Upper lobe of right lung (tissue), 1 donor: ENCODE measurements around the gene U2AF1L4. TPM values are rescaled to one million over a fixed set of nuclear protein-coding genes. Genes with fewer than 3 reads are reported as not detected.
A peak's percentile ranks its signal among the peaks of the same experiment; 100 is the strongest.

Experiments used
- ATAC-seq: fragments of 200-7000 bp; cut with Tn5 transposase; one replicate; pipeline ENCODE4 v1.9.1; 2020; ENCODE audit warnings: mild to moderate bottlenecking, moderate library complexity
- DNase-seq: peaks from one replicate; pipeline ENCODE4 v3.0.0-alpha.2; 2020
- H3K27ac ChIP-seq: fragments of 200-600 bp; one replicate; pipeline ENCODE4 v1.8.0; 2022
- H3K27me3 ChIP-seq: fragments of 200-600 bp; one replicate; pipeline ENCODE4 v1.8.0; 2022; ENCODE audit warnings: mild to moderate bottlenecking
- H3K36me3 ChIP-seq: fragments of 200-600 bp; one replicate; pipeline ENCODE4 v1.8.0; 2022
- H3K4me1 ChIP-seq: fragments of 200-600 bp; one replicate; pipeline ENCODE4 v1.8.0; 2022
- H3K4me3 ChIP-seq: fragments of 200-600 bp; one replicate; pipeline ENCODE4 v1.8.0; 2022; ENCODE audit warnings: mild to moderate bottlenecking
- H3K9me3 ChIP-seq: fragments of 200-600 bp; one replicate; pipeline ENCODE4 v1.8.0; 2022
- intact Hi-C: fragments of 100-400 bp; cut with DNase I; formaldehyde crosslinking; loops from one replicate; pipeline ENCODE4 v1.11.0; 2022
- total RNA-seq: library from RNA; stranded (reverse); fragmentation: NEBNext Ultra II Directional; extraction: Animal tissue kit (Norgen Biotek cat#: 25700); gene quantifications from one replicate; pipeline ENCODE4 v1.2.1, GENCODE V29; 2021
- TF ChIP-seq, protein P1 (sequence below): fragments of 200-600 bp; IDR thresholded peaks from one replicate; pipeline ENCODE4 v1.8.0; 2022; ENCODE audit warnings: antibody characterized with exemption
- donor health status: DM: no; HTN: yes; CAD: no; lungs with severe emphysema.

U2AF1L4 gene
- total RNA-seq, 1 donor from 2014 or later = 26.3 TPM

DNA sequence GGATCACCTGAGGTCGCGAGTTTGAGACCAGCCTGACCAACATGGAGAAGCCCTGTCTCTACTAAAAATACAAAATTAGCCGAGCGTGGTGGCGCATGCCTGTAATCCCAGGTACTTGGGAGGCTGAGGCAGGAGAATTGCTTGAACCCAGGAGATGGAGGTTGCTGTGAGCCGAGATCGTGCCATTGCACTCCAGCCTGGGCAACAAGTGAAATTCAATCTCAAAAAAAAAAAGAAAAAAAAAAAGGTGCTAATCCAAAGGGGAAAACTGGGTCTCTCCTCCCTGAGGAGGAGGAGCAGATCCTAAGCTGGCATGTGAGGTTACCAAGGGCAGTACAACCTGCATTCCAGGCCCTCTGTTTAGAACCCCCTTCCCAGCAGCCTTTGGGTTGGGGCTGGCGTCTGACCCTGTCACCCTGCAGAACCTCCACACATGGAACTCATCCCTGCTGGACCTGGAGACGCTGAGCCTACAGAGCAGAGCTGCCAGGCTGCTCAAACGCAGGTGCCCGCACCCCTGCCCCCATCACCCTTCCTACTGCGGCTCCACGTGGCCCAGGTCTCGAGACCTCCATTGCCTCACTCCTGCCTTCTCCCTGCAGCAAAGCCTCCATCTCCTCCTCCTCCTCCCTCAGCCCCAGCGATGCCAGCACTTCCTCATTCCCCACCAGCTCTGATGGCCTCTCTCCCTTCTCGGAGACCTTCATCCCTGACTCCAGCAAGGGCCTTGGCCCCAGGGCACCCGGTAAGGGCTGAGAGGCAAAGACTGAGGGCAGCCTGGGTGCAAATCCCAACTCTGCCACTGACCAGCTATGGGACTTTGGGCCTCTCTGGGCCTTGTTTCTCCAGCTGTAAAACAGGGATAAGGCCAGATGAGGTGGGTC is 19.5 kb upstream of the U2AF1L4 start:
- TF ChIP-seq, protein P1, sequence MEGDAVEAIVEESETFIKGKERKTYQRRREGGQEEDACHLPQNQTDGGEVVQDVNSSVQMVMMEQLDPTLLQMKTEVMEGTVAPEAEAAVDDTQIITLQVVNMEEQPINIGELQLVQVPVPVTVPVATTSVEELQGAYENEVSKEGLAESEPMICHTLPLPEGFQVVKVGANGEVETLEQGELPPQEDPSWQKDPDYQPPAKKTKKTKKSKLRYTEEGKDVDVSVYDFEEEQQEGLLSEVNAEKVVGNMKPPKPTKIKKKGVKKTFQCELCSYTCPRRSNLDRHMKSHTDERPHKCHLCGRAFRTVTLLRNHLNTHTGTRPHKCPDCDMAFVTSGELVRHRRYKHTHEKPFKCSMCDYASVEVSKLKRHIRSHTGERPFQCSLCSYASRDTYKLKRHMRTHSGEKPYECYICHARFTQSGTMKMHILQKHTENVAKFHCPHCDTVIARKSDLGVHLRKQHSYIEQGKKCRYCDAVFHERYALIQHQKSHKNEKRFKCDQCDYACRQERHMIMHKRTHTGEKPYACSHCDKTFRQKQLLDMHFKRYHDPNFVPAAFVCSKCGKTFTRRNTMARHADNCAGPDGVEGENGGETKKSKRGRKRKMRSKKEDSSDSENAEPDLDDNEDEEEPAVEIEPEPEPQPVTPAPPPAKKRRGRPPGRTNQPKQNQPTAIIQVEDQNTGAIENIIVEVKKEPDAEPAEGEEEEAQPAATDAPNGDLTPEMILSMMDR = no peak
- no peak for DNase-seq
- ATAC-seq = no peak
- Histone ChIP-seq H3K27me3 (no peaks in the 10 kb centered on the region), H3K4me3 (no peak overlapping the region), H3K27ac (no peak overlapping the region), H3K9me3 (no peaks in the 10 kb centered on the region), H3K36me3 (peaks cover 35% of the 10 kb centered on the region), H3K4me1 (no peaks in the 10 kb centered on the region)
- intact Hi-C loops = no loop called here

DNA sequence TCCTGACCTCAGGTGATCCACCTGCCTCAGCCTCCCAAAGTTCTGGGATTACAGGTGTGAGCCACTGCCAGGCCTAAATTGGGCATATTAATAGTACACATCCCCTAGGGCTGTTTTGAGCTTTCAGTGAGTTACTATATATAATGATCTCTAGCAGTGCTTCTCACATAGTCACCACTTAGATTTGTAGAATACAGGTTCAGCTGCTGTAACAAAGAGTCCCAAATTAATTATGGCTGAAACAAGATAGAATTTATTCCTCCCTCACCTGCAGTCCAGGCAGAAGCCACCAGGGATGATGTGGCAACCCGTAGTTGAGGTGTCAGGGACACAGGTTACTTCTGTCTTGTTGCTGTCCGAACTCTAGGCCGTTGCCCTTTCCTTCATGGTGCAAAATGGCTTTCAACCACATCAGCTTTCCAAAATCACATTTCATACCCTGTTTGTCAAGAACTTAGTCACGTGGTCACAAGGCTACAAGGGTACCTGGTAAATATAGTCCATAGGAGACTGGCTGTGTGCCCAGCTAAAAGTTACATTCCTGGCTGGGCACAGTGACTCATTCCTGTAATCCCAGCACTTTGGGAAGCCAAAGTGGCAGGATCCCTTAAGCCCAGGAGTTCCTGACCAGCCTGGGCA is 15.6 kb upstream of the U2AF1L4 start:
- intact Hi-C loops = no loop called here
- TF ChIP-seq, protein P1 = no peak

DNA sequence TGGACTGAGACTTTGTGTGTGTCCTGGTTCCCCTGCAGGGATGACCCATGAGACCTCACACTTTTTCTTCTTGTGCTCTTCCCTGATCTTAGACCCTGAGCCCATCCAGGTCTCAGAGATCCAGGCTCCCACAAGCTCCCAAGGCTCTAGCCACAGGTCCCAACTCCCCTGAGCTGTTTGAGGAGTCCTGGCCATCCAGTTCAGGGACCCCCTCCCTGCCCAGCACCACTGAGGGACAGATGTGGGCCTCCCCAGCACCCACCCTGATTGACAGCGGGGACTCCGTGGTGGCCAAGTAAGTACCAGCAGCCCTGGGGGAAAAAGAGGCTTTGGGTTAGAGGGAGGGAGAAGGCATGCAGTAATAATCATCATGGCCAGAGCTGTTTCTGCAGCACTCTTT is 14.5 kb upstream of the U2AF1L4 start:
- TF ChIP-seq, protein P1 = no peak

More for the DNA sequence above, 15.6 kb upstream of the U2AF1L4 start:
- H3K27me3 ChIP-seq = no peaks in the 10 kb centered on the region
- ATAC-seq = no peak
- H3K4me3 ChIP-seq = no peak overlapping the region
- DNase-seq = no peak
- H3K9me3 ChIP-seq = no peaks in the 10 kb centered on the region
- H3K27ac ChIP-seq = no peak overlapping the region
- H3K36me3 ChIP-seq = peaks cover 35% of the 10 kb centered on the region
- peaks cover 18% of the 10 kb centered on the region for H3K4me1 ChIP-seq

DNA sequence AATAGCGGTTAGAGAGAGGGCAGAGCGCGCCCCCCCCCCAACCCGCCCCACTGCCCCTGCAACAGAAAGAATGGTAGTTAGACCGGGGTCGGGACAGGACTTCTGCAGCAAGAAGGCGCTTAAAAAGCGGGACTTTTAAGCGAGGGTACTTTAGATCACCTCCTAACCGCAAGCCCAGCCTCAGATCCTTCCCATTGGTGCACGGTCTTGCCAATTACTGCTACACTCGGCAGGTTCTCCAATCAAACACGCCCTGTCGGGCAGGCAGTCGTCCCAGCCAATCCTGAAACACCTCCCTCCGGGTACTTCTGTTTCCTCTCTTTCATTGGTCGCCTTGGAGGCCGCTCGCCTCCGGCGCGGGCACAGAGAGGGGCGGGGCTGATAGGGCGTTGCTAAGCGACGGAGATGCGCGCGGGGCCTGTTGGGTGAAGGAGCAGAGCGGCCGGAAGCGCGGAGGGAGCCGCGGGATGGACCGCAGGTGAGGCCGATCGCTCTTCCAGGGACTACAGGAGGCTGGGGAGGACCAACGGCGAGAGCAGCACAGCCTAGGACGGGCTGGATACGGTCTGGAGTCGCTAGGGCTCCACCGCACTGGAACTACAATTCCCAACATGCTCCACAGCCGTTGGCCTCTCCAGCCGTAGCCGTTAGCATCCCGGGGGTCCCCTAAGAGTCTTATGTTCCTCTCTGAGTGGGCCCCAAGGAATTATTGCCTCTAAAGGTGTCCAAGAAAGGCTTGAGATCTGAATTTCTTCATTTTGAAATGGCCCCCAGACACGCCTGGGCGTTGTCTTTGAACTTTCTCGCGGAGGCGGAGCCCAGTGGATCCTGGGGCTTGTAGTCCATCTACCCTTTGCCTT is 12.8 kb upstream of the U2AF1L4 start, which contains the start of gene PROSER3:
TSS of gene PROSER3 (plus strand) at position 428 of the 860 bp plus-strand sequence. CDS start at position 468, 40 bp downstream.
- ATAC-seq (peak; percentile 97), DNase-seq (peak; percentile 99)
- TF ChIP-seq, protein P1 = no peak
- peaks cover 18% of the 10 kb centered on the region for H3K4me1 ChIP-seq
- H3K4me3 ChIP-seq = peak within 1 kb of the TSS; percentile 98
- intact Hi-C loops = no loop called here
- no peaks in the 10 kb centered on the region for H3K27me3 ChIP-seq
- H3K9me3 ChIP-seq = no peaks in the 10 kb centered on the region
- peaks cover 28% of the 10 kb centered on the region for H3K36me3 ChIP-seq
- H3K27ac ChIP-seq = peak within 1 kb of the TSS; percentile 98

More for the DNA sequence above, 14.5 kb upstream of the U2AF1L4 start:
- H3K36me3 ChIP-seq = peaks cover 29% of the 10 kb centered on the region
- ATAC-seq = no peak
- no peak overlapping the region for H3K27ac ChIP-seq
- H3K27me3 ChIP-seq = no peaks in the 10 kb centered on the region
- H3K4me1 ChIP-seq = peaks cover 18% of the 10 kb centered on the region
- H3K4me3 ChIP-seq = no peak overlapping the region
- no peak for DNase-seq
- intact Hi-C loops = no loop called here
- H3K9me3 ChIP-seq = no peaks in the 10 kb centered on the region

DNA sequence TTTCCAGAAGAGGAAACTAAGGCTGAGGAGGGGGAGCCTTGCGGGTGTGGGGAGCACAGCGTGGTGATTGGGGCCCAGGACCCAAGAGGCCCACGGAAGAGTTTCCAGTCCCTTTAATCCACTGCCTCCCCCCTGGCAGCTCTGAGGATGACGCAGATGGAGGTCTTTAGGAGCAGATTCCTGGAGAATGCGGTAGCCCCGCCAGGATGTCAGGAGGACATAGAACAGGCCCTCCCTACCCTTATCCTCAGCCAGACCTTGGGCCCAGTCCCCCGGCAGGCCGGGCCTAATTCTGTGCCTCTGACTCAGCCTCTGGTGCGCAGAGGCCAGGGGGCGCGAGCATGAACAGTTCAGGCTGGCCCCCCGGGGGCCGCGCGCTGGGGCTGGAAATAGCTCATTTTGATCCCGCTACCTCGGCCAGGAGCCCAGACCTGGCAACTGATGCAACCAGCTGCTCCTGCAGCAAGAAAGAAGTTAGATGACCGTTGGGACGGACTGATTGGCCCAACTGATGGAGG is 12.1 kb upstream of the U2AF1L4 start:
- Histone ChIP-seq H3K4me3 (peak overlapping the region; percentile 98), H3K36me3 (peaks cover 28% of the 10 kb centered on the region), H3K27me3 (no peaks in the 10 kb centered on the region), H3K9me3 (no peaks in the 10 kb centered on the region), H3K4me1 (peaks cover 18% of the 10 kb centered on the region), H3K27ac (peak overlapping the region; percentile 98)
- DNase-seq (peak; percentile 80), ATAC-seq (peak; percentile 2)
- intact Hi-C loops = no loop called here
- TF ChIP-seq, protein P1 = no peak
